ENCODE data around the gene RAMACL.

GRCh38 chr6:166625356-166625755 is 38.9 kb upstream of the RAMACL start:
- TF ChIP-seq CTCF (IDR thresholded peaks at IDR 0.05) (no peak), POLR2AphosphoS5 (IDR thresholded peaks at IDR 0.05) (peak; percentile 62 to 69)

Measured in upper lobe of left lung (tissue), 4 donors.